Naive thymus-derived CD4-positive, alpha-beta T cell (primary cell): ENCODE measurements around the gene AACS. TPM values are rescaled to one million over a fixed set of nuclear protein-coding genes. Genes with fewer than 3 reads are reported as not detected.

Experiments
- ATAC-seq: fragments of 150-1000 bp; cut with Tn5 transposase; 2 replicates; pipeline ENCODE4 v1.10.0; 2021; ENCODE audit warnings: mild to moderate bottlenecking, moderate library complexity
- CTCF ChIA-PET: fragments of 350-600 bp; sonication (Branson Sonifier 250); formaldehyde crosslinking; loops from one replicate; lab custom pipeline; 2021; ENCODE audit warnings: antibody characterized with exemption; lab: Charles Lee
- POLR2A ChIA-PET: fragments of 350-600 bp; sonication (Branson Sonifier 250); formaldehyde crosslinking; loops from one replicate; lab custom pipeline; 2021; ENCODE audit warnings: antibody characterized with exemption, inconsistent platforms; lab: Charles Lee
- DNase-seq, 9 donors: peaks; one replicate each; pipeline versions ENCODE4 v3.0.0 to v3.0.0-alpha.2; 2020 to 2022; ENCODE audit warnings: mixed read lengths in 1 of 9
- H3K27ac ChIP-seq: one replicate; pipeline ENCODE4 v1.7.0; 2013; ENCODE audit warnings: mild to moderate bottlenecking, low read depth, low read length, moderate library complexity
- H3K27me3 ChIP-seq, 2 donors: one replicate each; pipeline ENCODE4 v1.7.0; 2013; ENCODE audit warnings: low read length in 2 of 2, mild to moderate bottlenecking in 2 of 2, moderate library complexity in 2 of 2; ENCODE audit not compliant: control insufficient read depth in 2 of 2, insufficient read depth in 2 of 2
- H3K36me3 ChIP-seq, 3 experiments: 1 replicate in 2 of 3; 2 replicates in 1 of 3; pipeline ENCODE4 v1.7.0; 2013; ENCODE audit warnings: low read length in 3 of 3, mild to moderate bottlenecking in 3 of 3, moderate library complexity in 1 of 3; ENCODE audit not compliant: insufficient read depth in 3 of 3, control insufficient read depth in 2 of 3
- H3K4me1 ChIP-seq, 2 donors: one replicate each; pipeline ENCODE4 v1.7.0; 2013; ENCODE audit warnings: low read length in 2 of 2, mild to moderate bottlenecking in 2 of 2, moderate library complexity in 1 of 2; ENCODE audit not compliant: control insufficient read depth in 2 of 2, insufficient read depth in 2 of 2
- H3K4me3 ChIP-seq: 2 replicates; pipeline ENCODE4 v1.7.0; 2013; ENCODE audit warnings: mild to moderate bottlenecking, low read length
- H3K9me3 ChIP-seq, 3 experiments: 1 replicate in 2 of 3; 2 replicates in 1 of 3; pipeline ENCODE4 v1.7.0; 2013; ENCODE audit warnings: low read length in 3 of 3; ENCODE audit not compliant: control insufficient read depth in 2 of 3
- H3K27ac Mint-ChIP-seq, 9 donors: one replicate each; pipeline ENCODE4 v1.8.0; 2020 to 2022; ENCODE audit warnings: mixed read lengths in 9 of 9, mild to moderate bottlenecking in 8 of 9, moderate library complexity in 5 of 9, inconsistent platforms in 2 of 9
- H3K27me3 Mint-ChIP-seq, 5 donors: one replicate each; pipeline ENCODE4 v1.8.0; 2021 to 2022; ENCODE audit warnings: mixed read lengths in 5 of 5, mild to moderate bottlenecking in 1 of 5
- H3K36me3 Mint-ChIP-seq, 5 donors: one replicate each; pipeline ENCODE4 v1.8.0; 2020 to 2022; ENCODE audit warnings: mixed read lengths in 5 of 5, mild to moderate bottlenecking in 3 of 5, inconsistent platforms in 1 of 5
- H3K4me1 Mint-ChIP-seq, 7 donors: one replicate each; pipeline ENCODE4 v1.8.0; 2020 to 2022; ENCODE audit warnings: mixed read lengths in 7 of 7, mild to moderate bottlenecking in 3 of 7, inconsistent platforms in 1 of 7
- H3K4me3 Mint-ChIP-seq, 10 donors: one replicate each; pipeline ENCODE4 v1.8.0; 2020 to 2022; ENCODE audit warnings: mild to moderate bottlenecking in 10 of 10, mixed read lengths in 10 of 10, moderate library complexity in 6 of 10, inconsistent platforms in 2 of 10
- H3K9me3 Mint-ChIP-seq, 11 donors: one replicate each; pipeline ENCODE4 v1.8.0; 2020 to 2022; ENCODE audit warnings: mixed read lengths in 11 of 11, mild to moderate bottlenecking in 4 of 11, inconsistent platforms in 1 of 11, moderate library complexity in 1 of 11
- intact Hi-C, 2 donors: fragments of 100-400 bp; cut with micrococcal nuclease; formaldehyde crosslinking; loops; one replicate each; pipeline ENCODE4 v1.15.1; 2023
- polyA plus RNA-seq, 2 donors: library from polyadenylated mRNA; unstranded; fragments of 300-500 nt; fragmentation: Illumina TruSeq; gene quantifications; one replicate each; pipeline ENCODE4 v1.2.3, GENCODE V29; 2021
- total RNA-seq, 6 experiments: library from RNA in 5 of 6; stranded (reverse) in 5 of 6; gene quantifications; 1 replicate in 5 of 6; 2 replicates in 1 of 6; pipeline ENCODE4 v1.2.3 and lab custom pipeline; 2021 to 2026

AACS gene
- total and polyA plus RNA-seq, 7 experiments from 2014 or later: 11.6 to 21.7 (median 14.8) TPM

DNA sequence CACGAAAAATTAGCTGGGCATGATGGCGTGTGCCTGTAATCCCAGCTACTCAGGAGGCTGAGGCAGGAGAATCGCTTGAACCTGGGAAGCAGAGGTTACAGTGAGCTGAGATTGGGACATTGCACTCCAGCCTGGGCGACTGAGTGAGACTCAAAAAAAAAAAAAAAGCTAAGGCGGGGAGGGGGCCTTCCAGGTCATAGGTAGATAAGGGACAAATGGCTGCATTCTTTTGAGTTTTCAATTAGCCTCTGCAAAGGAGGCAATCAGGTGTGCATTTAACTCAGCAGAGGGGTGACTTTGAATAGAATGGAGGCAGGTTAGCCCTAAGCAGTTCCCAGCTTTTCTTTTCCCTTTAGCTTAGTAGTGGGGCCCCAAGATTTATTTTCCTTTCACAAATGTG lies 743 bp upstream of the AACS start:
- CTCF ChIA-PET: no interaction called here
- H3K36me3 ChIP-seq: peaks cover 0 to 4% (median 0%) of the 10 kb centered on the region in 3 experiments
- Mint-ChIP-seq H3K27ac (peak overlapping the region in 7 of 9 donors; percentile 1 to 64 (median 49)), H3K4me3 (peak overlapping the region; percentile 72 to 92 (median 84)), H3K27me3 (peaks cover 0 to 23% (median 5%) of the 10 kb centered on the region in 5 donors), H3K36me3 (peaks cover 0 to 4% (median 0%) of the 10 kb centered on the region in 5 donors), H3K9me3 (peaks cover 0 to 5% (median 0%) of the 10 kb centered on the region in 11 donors), H3K4me1 (peaks cover 9 to 25% (median 20%) of the 10 kb centered on the region in 7 donors)
- H3K4me3 ChIP-seq: peak overlapping the region; percentile 69
- intact Hi-C loops: no loop called here
- H3K9me3 ChIP-seq: no peaks in the 10 kb centered on the region
- POLR2A ChIA-PET: interaction anchor here (1.5 to 2.7 kb wide), 4 partner anchors 9 to 150 kb away, joined by 3 to 17 read pairs (median 6); partner anchors contain the start of genes BRI3BP and UBC
- ATAC-seq (no peak), DNase-seq (no peak)
- H3K27ac ChIP-seq: peak overlapping the region; percentile 51
- H3K27me3 ChIP-seq: no peaks in the 10 kb centered on the region
- H3K4me1 ChIP-seq: no peaks in the 10 kb centered on the region

GRCh38 chr12:125065919-125066570 lies 810 bp downstream of the AACS start:
- peak overlapping the region; percentile 83 for H3K27ac ChIP-seq

GRCh38 chr12:125068391-125068790 lies 3.2 kb downstream of the AACS start:
- intact Hi-C loops: loop anchor here in 1 of 2 donors (5.0 kb wide), 1 partner anchor 161 kb away; no protein-coding TSS in a partner anchor

More at GRCh38 chr12:125065919-125066570, 810 bp downstream of the AACS start:
- Mint-ChIP-seq H3K36me3 (peaks cover 0 to 4% (median 0%) of the 10 kb centered on the region in 5 donors), H3K27me3 (peaks cover 0 to 18% (median 3%) of the 10 kb centered on the region in 5 donors), H3K4me3 (peak overlapping the region; percentile 72 to 92 (median 86)), H3K9me3 (peaks cover 0 to 5% (median 0%) of the 10 kb centered on the region in 11 donors), H3K4me1 (peaks cover 9 to 25% (median 20%) of the 10 kb centered on the region in 7 donors), H3K27ac (peak overlapping the region; percentile 28 to 88 (median 62))
- POLR2A ChIA-PET: interaction anchor here (2.7 kb wide), 1 partner anchor 16 kb away, joined by 17 read pairs; no protein-coding TSS in a partner anchor
- no peaks in the 10 kb centered on the region for H3K9me3 ChIP-seq
- no peaks in the 10 kb centered on the region for H3K27me3 ChIP-seq
- no peaks in the 10 kb centered on the region for H3K4me1 ChIP-seq
- intact Hi-C loops: loop anchor here (1.0 to 5.0 kb wide), 6 partner anchors 17 to 202 kb away; partner anchors contain the start of genes BRI3BP (in 2 of the 2) and DHX37 (in 2 of the 2)
- H3K36me3 ChIP-seq: peaks cover 0 to 4% (median 0%) of the 10 kb centered on the region in 3 experiments
- ATAC-seq: no peak
- CTCF ChIA-PET: no interaction called here
- H3K4me3 ChIP-seq: peak overlapping the region; percentile 69
- DNase-seq: no peak

GRCh38 chr12:125069616-125070015 lies 4.4 kb downstream of the AACS start:
- ATAC-seq (no peak), DNase-seq (no peak)
- Histone ChIP-seq H3K27me3 (no peaks in the 10 kb centered on the region), H3K36me3 (peaks cover 0 to 4% (median 0%) of the 10 kb centered on the region in 3 experiments), H3K27ac (no peak overlapping the region), H3K4me1 (no peaks in the 10 kb centered on the region), H3K4me3 (no peak overlapping the region), H3K9me3 (no peaks in the 10 kb centered on the region)
- Mint-ChIP-seq H3K27me3 (no peaks in the 10 kb centered on the region), H3K9me3 (no peaks in the 10 kb centered on the region), H3K36me3 (peaks cover 0 to 10% (median 9%) of the 10 kb centered on the region in 5 donors), H3K4me1 (peaks cover 9 to 22% (median 17%) of the 10 kb centered on the region in 7 donors), H3K4me3 (no peak overlapping the region), H3K27ac (no peak overlapping the region)
- CTCF ChIA-PET: interaction anchor here (0.6 kb wide), 1 partner anchor 9 kb away, joined by 4 read pairs; no protein-coding TSS in a partner anchor
- intact Hi-C loops: loop anchor here in 1 of 2 donors (5.0 kb wide), 1 partner anchor 162 kb away; no protein-coding TSS in a partner anchor
- POLR2A ChIA-PET: no interaction called here

More at GRCh38 chr12:125068391-125068790, 3.2 kb downstream of the AACS start:
- ATAC-seq: no peak
- Mint-ChIP-seq H3K27me3 (peaks cover 0 to 4% (median 0%) of the 10 kb centered on the region in 5 donors), H3K36me3 (peaks cover 0 to 4% (median 4%) of the 10 kb centered on the region in 5 donors), H3K4me1 (peaks cover 9 to 25% (median 20%) of the 10 kb centered on the region in 7 donors), H3K9me3 (no peaks in the 10 kb centered on the region), H3K27ac (peak overlapping the region in 1 of 9 donors; percentile 15), H3K4me3 (peak overlapping the region in 2 of 10 donors; percentile 20 to 39)
- Histone ChIP-seq H3K27me3 (no peaks in the 10 kb centered on the region), H3K9me3 (no peaks in the 10 kb centered on the region), H3K27ac (no peak overlapping the region), H3K4me1 (no peaks in the 10 kb centered on the region), H3K4me3 (no peak overlapping the region), H3K36me3 (peaks cover 0 to 4% (median 0%) of the 10 kb centered on the region in 3 experiments)
- ChIA-PET POLR2A (no interaction called here), CTCF (no interaction called here)
- no peak for DNase-seq

- Histone ChIP-seq H3K36me3 (peaks cover 0 to 4% (median 0%) of the 10 kb centered on the region in 3 experiments), H3K27ac (no peak overlapping the region), H3K9me3 (no peaks in the 10 kb centered on the region), H3K4me1 (no peaks in the 10 kb centered on the region), H3K4me3 (no peak overlapping the region), H3K27me3 (no peaks in the 10 kb centered on the region)
- POLR2A ChIA-PET: no interaction called here
- peaks cover 9 to 17% (median 13%) of the 10 kb centered on the region in 7 donors for H3K4me1 Mint-ChIP-seq
- intact Hi-C loops: no loop called here
- H3K27me3 Mint-ChIP-seq: no peaks in the 10 kb centered on the region
- DNase-seq (no peak), ATAC-seq (no peak)
- CTCF ChIA-PET: interaction anchor here (0.5 to 0.6 kb wide), 2 partner anchors 9 to 165 kb away, joined by 3 to 4 read pairs; no protein-coding TSS in a partner anchor
- H3K27ac Mint-ChIP-seq: no peak overlapping the region
- no peaks in the 10 kb centered on the region for H3K9me3 Mint-ChIP-seq
- no peak overlapping the region for H3K4me3 Mint-ChIP-seq
- H3K36me3 Mint-ChIP-seq: peaks cover 0 to 10% (median 9%) of the 10 kb centered on the region in 5 donors
These were observed 4.9 kb downstream of the AACS start for GRCh38 chr12:125070112-125070511.

DNA sequence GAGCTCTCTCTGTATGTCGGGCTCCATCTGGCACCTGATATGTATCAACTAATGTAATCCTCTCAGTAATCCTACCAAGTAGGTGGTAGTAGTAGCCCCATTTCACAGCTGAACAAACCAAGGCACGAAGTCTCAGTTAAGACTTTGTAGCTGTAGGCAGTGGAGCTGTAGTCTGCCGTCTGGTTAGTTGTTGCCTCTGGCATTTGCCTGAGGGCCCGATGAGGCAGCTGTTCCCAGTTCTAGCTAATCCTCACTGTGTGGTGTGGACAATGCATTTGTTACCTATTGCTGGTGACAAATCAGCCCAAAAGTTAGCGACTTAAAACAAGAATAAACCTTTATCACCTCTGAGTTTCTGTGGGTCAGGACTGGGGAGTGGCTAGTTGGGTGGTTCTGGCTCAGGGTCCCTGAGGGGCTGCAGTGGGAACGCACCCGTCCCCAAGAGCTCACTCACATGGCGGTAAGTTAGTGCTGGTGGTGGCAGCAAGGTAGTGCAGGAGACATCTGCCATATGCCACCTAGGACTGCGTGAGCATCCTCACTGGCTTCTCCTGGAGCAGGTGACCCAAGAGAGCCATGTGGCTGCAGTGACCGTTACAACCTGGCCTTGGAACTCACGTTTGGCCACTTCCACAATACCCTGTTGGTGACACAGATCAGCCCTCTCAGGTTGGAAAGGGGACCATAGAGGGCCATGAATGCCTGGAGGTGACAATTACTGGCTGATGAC lies 5.6 kb downstream of the AACS start:
- DNase-seq (no peak), ATAC-seq (no peak)
- POLR2A ChIA-PET: no interaction called here
- Mint-ChIP-seq H3K9me3 (no peaks in the 10 kb centered on the region), H3K4me3 (no peak overlapping the region), H3K27me3 (no peaks in the 10 kb centered on the region), H3K27ac (peak overlapping the region in 1 of 9 donors; percentile 59), H3K36me3 (peaks cover under 1 to 12% (median 9%) of the 10 kb centered on the region in 5 donors), H3K4me1 (peaks cover 9 to 17% (median 13%) of the 10 kb centered on the region in 7 donors)
- no peak overlapping the region for H3K4me3 ChIP-seq
- intact Hi-C loops: no loop called here
- H3K27me3 ChIP-seq: no peaks in the 10 kb centered on the region
- no peak overlapping the region for H3K27ac ChIP-seq
- CTCF ChIA-PET: interaction anchor here (0.5 kb wide), 1 partner anchor 165 kb away, joined by 3 read pairs; no protein-coding TSS in a partner anchor
- peaks cover 0 to 1% (median 0%) of the 10 kb centered on the region in 3 experiments for H3K36me3 ChIP-seq
- no peaks in the 10 kb centered on the region for H3K9me3 ChIP-seq
- H3K4me1 ChIP-seq: no peaks in the 10 kb centered on the region
